GM23248 (cell line): ENCODE measurements around the gene SRSF6.

ENCODE experiments used
- EZH2 ChIP-seq: fragments of 200-600 bp; sonication (generic); IDR thresholded peaks from 2 replicates; pipeline ENCODE4 v1.6.1; 2018; ENCODE audit warnings: antibody characterized with exemption, mild to moderate bottlenecking; ENCODE audit not compliant: insufficient read depth, poor library complexity, severe bottlenecking
- EZH2phosphoT487 ChIP-seq: fragments of 200-600 bp; sonication (generic); IDR thresholded peaks from 2 replicates; pipeline ENCODE4 v1.6.1; 2018; ENCODE audit warnings: antibody characterized with exemption, moderate library complexity, mild to moderate bottlenecking, low read depth; ENCODE audit not compliant: insufficient read depth

DNA sequence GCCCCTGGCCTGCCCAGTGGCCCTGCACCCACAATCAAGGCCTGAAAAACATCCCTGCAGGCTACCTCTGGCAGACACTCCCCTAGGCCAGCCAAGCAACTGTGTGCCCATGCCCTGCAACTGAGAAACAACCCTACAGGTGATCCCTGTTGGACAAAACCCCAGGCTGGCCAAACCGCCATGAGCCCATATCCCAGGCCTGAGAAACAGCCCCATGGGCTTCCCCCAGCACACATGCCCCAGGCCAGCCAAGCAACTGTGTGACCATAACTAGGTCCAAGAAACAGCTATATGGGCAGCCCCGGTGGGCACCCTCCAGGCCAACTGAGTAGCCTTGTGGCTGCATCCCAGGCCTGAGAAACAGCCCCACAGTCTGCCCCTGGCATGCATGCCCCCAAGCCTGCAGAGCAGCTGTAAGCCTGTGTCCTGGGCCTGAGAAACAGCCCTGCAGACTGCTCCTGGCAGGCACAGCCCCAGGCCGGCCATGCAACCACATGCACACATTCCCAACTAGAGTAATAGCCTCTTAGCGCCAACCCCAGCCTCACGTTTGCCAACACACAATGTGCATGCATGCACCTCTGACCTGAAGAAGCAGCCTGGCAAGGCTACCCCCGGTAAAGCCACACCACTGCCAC is 41.0 kb upstream of the SRSF6 start:
- TF ChIP-seq EZH2 (no peak), EZH2phosphoT487 (no peak)
